ENCODE results near the gene PANK2.

DNA sequence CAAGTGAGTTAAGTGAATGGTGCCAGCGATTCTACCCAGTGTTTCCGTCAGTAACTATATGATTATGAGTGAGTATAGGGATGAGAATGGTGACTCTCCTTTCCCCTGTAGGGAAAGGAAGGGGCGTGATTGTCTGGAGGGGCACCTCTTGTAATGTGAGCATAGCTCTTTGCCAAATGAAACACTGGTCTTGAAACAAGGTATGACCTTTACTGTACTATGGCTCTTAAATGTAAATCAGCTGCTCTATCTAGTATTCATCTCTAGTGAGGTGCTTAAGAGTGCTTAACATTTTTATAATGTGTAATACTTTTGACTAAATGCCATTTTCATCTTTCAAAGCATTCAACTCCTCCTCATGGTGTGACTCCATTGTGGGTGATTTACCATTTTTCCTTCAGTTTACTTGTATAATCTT is 11.0 kb downstream of the PANK2 start:
- no peak for TF ChIP-seq POLR2A (IDR thresholded peaks at IDR 0.05)
- TF ChIP-seq, protein P1, sequence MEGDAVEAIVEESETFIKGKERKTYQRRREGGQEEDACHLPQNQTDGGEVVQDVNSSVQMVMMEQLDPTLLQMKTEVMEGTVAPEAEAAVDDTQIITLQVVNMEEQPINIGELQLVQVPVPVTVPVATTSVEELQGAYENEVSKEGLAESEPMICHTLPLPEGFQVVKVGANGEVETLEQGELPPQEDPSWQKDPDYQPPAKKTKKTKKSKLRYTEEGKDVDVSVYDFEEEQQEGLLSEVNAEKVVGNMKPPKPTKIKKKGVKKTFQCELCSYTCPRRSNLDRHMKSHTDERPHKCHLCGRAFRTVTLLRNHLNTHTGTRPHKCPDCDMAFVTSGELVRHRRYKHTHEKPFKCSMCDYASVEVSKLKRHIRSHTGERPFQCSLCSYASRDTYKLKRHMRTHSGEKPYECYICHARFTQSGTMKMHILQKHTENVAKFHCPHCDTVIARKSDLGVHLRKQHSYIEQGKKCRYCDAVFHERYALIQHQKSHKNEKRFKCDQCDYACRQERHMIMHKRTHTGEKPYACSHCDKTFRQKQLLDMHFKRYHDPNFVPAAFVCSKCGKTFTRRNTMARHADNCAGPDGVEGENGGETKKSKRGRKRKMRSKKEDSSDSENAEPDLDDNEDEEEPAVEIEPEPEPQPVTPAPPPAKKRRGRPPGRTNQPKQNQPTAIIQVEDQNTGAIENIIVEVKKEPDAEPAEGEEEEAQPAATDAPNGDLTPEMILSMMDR (IDR thresholded peaks at IDR 0.05 in 8 of 11, conservative IDR thresholded peaks at IDR 0.05 in 3 of 11), result no peak
- TF ChIP-seq POLR2AphosphoS5 (IDR thresholded peaks at IDR 0.05), result no peak

All from spleen (tissue), 7 donors.